HEK293 (cell line): Measurements from ENCODE around the gene CIDEA.
A peak's percentile ranks its signal among the peaks of the same experiment; 100 is the strongest.

ENCODE experiments used
- CTCF ChIA-PET: fragments of 350-600 bp; formaldehyde crosslinking; extraction: SDS; loops from one replicate; lab custom pipeline; 2021; ENCODE audit warnings: antibody characterized with exemption; lab: Yijun Ruan, JAX
- POLR2A ChIA-PET: fragments of 300-600 bp; formaldehyde crosslinking; extraction: SDS; loops from one replicate; lab custom pipeline; 2020; ENCODE audit warnings: antibody characterized with exemption, inconsistent platforms; lab: Yijun Ruan, JAX
- H3K27ac ChIP-seq: fragments of 200-500 bp; sonication (Bioruptor generic); 2 replicates; pipeline ENCODE4 v1.5.1; 2014; ENCODE audit warnings: low read depth, low read length, control low read depth, inconsistent platforms; ENCODE audit errors: extremely low read depth
- H3K36me3 ChIP-seq, 2 experiments: fragments of 200-500 bp in 1 of 2; sonication (Bioruptor generic) in 1 of 2; 1 replicate in 1 of 2; 2 replicates in 1 of 2; pipeline ENCODE4 v1.5.1; 2014 to 2017; ENCODE audit warnings: inconsistent platforms in 2 of 2, low read length in 2 of 2; ENCODE audit not compliant: control insufficient read depth in 2 of 2, insufficient read depth in 1 of 2
- H3K4me1 ChIP-seq: fragments of 200-500 bp; sonication (Bioruptor generic); 2 replicates; pipeline ENCODE4 v1.5.1; 2014; ENCODE audit warnings: mild to moderate bottlenecking, low read length, inconsistent platforms; ENCODE audit not compliant: control insufficient read depth, insufficient read depth
- H3K4me3 ChIP-seq: 2 replicates; pipeline ENCODE4 v1.5.1; 2011; ENCODE audit warnings: low read depth, mild to moderate bottlenecking, control low read depth, low read length, moderate library complexity
- H3K9me3 ChIP-seq: fragments of 200-500 bp; sonication (Bioruptor generic); 2 replicates; pipeline ENCODE4 v1.5.1; 2014; ENCODE audit warnings: low read depth, low read length, inconsistent platforms; ENCODE audit not compliant: control insufficient read depth, insufficient read depth
- EGR2 ChIP-seq: fragments of 450-650 bp; formaldehyde crosslinking; IDR thresholded peaks from 2 replicates; pipeline ENCODE4 v1.5.1; 2016; ENCODE audit warnings: low read depth, missing biosample characterization, missing genetic modification characterization
- GFI1B ChIP-seq: fragments of 450-650 bp; formaldehyde crosslinking; IDR thresholded peaks from 2 replicates; pipeline ENCODE4 v1.5.1; 2016; ENCODE audit warnings: missing biosample characterization, missing genetic modification characterization
- IKZF3 ChIP-seq: fragments of 450-650 bp; IDR thresholded peaks from 2 replicates; pipeline ENCODE4 v1.5.0; 2018; ENCODE audit warnings: missing biosample characterization, mild to moderate bottlenecking, missing genetic modification characterization, moderate library complexity
- KLF1 ChIP-seq: fragments of 450-650 bp; formaldehyde crosslinking; IDR thresholded peaks from 2 replicates; pipeline ENCODE4 v1.5.1; 2016; ENCODE audit warnings: missing biosample characterization, missing genetic modification characterization
- ZBTB7A ChIP-seq: fragments of 450-650 bp; formaldehyde crosslinking; IDR thresholded peaks from 2 replicates; pipeline ENCODE4 v1.5.1; 2016; ENCODE audit warnings: low read depth, missing biosample characterization, missing genetic modification characterization
- ZFP37 ChIP-seq: fragments of 450-650 bp; formaldehyde crosslinking; IDR thresholded peaks from 2 replicates; pipeline ENCODE4 v1.5.1; 2016; ENCODE audit warnings: missing biosample characterization, missing genetic modification characterization
- ZNF121 ChIP-seq: fragments of 450-650 bp; formaldehyde crosslinking; IDR thresholded peaks from 2 replicates; pipeline ENCODE4 v1.5.1; 2016; ENCODE audit warnings: missing biosample characterization, missing genetic modification characterization
- ZNF133 ChIP-seq: fragments of 450-650 bp; formaldehyde crosslinking; IDR thresholded peaks from 2 replicates; pipeline ENCODE4 v1.5.1; 2016; ENCODE audit warnings: missing biosample characterization, missing genetic modification characterization
- ZNF221 ChIP-seq: fragments of 450-650 bp; formaldehyde crosslinking; IDR thresholded peaks from 2 replicates; pipeline ENCODE4 v1.5.1; 2017; ENCODE audit warnings: missing biosample characterization, missing genetic modification characterization, borderline replicate concordance
- ZNF423 ChIP-seq: fragments of 450-650 bp; formaldehyde crosslinking; IDR thresholded peaks from 2 replicates; pipeline ENCODE4 v1.5.1; 2016; ENCODE audit warnings: missing biosample characterization, missing genetic modification characterization
- ZNF549 ChIP-seq: fragments of 450-650 bp; IDR thresholded peaks from 2 replicates; pipeline ENCODE4 v1.5.1; 2018; ENCODE audit warnings: missing biosample characterization, missing genetic modification characterization, mild to moderate bottlenecking, inconsistent platforms, moderate library complexity
- ZNF555 ChIP-seq: fragments of 450-650 bp; formaldehyde crosslinking; conservative IDR thresholded peaks from 2 replicates; pipeline ENCODE4 v1.5.1; 2017; ENCODE audit warnings: missing biosample characterization, mild to moderate bottlenecking, missing genetic modification characterization, inconsistent platforms
- ZNF623 ChIP-seq: fragments of 450-650 bp; formaldehyde crosslinking; IDR thresholded peaks from 2 replicates; pipeline ENCODE4 v1.5.1; 2016; ENCODE audit warnings: missing biosample characterization, missing genetic modification characterization
- ZNF677 ChIP-seq: fragments of 450-650 bp; IDR thresholded peaks from 2 replicates; pipeline ENCODE4 v1.5.0; 2018; ENCODE audit warnings: missing biosample characterization, mild to moderate bottlenecking, missing genetic modification characterization, moderate library complexity
- ZNF768 ChIP-seq: fragments of 450-650 bp; formaldehyde crosslinking; IDR thresholded peaks from 2 replicates; pipeline ENCODE4 v1.5.1; 2018; ENCODE audit warnings: missing biosample characterization, mild to moderate bottlenecking, missing genetic modification characterization
- ZNF777 ChIP-seq: fragments of 450-650 bp; formaldehyde crosslinking; IDR thresholded peaks from 2 replicates; pipeline ENCODE4 v1.5.1; 2017; ENCODE audit warnings: missing biosample characterization, missing genetic modification characterization, borderline replicate concordance
- TF ChIP-seq, protein P1 (sequence below): fragments of 450-650 bp; formaldehyde crosslinking; IDR thresholded peaks from 2 replicates; pipeline ENCODE4 v1.5.1; 2016; ENCODE audit warnings: missing biosample characterization, missing genetic modification characterization
- TF ChIP-seq, protein P2 (sequence below): fragments of 450-650 bp; formaldehyde crosslinking; IDR thresholded peaks from 2 replicates; pipeline ENCODE4 v1.5.1; 2017; ENCODE audit warnings: missing biosample characterization, missing genetic modification characterization
- TF ChIP-seq, protein P3 (sequence below): fragments of 450-650 bp; formaldehyde crosslinking; IDR thresholded peaks from 2 replicates; pipeline ENCODE4 v1.5.1; 2017; ENCODE audit warnings: missing biosample characterization, missing genetic modification characterization
- TF ChIP-seq, protein P4 (sequence below): fragments of 450-650 bp; formaldehyde crosslinking; IDR thresholded peaks from 2 replicates; pipeline ENCODE4 v1.5.1; 2016; ENCODE audit warnings: missing biosample characterization, missing genetic modification characterization
- TF ChIP-seq, protein P5 (sequence below): fragments of 450-650 bp; IDR thresholded peaks from 2 replicates; pipeline ENCODE4 v1.5.1; 2018; ENCODE audit warnings: missing biosample characterization, mild to moderate bottlenecking, missing genetic modification characterization
- TF ChIP-seq, protein P6 (sequence below): fragments of 450-650 bp; formaldehyde crosslinking; IDR thresholded peaks from 2 replicates; pipeline ENCODE4 v1.5.1; 2016; ENCODE audit warnings: missing biosample characterization, missing genetic modification characterization

CIDEA gene

DNA sequence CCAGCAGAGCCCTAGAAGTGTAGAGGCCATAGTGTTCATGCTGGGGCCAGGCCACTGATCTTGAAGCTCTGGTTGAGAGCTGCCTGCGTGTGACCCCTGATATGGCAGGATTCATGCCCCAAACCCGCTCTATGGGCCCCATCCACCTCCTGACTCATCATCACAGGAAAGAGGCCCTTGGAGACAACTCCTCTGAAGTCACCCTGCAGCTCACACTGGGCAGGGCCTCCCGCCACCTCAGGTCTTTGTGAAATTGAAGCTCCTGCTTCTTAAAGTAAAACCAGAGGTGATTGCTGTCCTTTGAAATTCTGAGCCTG, 41.9 kb downstream of the CIDEA start:
- TF ChIP-seq, protein P1, sequence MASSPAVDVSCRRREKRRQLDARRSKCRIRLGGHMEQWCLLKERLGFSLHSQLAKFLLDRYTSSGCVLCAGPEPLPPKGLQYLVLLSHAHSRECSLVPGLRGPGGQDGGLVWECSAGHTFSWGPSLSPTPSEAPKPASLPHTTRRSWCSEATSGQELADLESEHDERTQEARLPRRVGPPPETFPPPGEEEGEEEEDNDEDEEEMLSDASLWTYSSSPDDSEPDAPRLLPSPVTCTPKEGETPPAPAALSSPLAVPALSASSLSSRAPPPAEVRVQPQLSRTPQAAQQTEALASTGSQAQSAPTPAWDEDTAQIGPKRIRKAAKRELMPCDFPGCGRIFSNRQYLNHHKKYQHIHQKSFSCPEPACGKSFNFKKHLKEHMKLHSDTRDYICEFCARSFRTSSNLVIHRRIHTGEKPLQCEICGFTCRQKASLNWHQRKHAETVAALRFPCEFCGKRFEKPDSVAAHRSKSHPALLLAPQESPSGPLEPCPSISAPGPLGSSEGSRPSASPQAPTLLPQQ (tag by site-specific recombination): peak; percentile 55; the same call in 1 of the 2 replicates
- TF ChIP-seq ZNF423 (no peak), ZNF768 (tag by site-specific recombination) (no peak)
- ChIA-PET CTCF (interaction anchor here (1.0 to 2.7 kb wide), 2 partner anchors 12 to 13 kb away, joined by 3 to 9 read pairs; no protein-coding TSS in a partner anchor), POLR2A (interaction anchor here (0.5 to 1.6 kb wide), 2 partner anchors 10 to 79 kb away, joined by 3 to 8 read pairs; no protein-coding TSS in a partner anchor)
- Histone ChIP-seq H3K4me3 (no peak overlapping the region), H3K4me1 (no peaks in the 10 kb centered on the region), H3K27ac (no peak overlapping the region), H3K9me3 (no peaks in the 10 kb centered on the region), H3K36me3 (no peaks in the 10 kb centered on the region)

DNA sequence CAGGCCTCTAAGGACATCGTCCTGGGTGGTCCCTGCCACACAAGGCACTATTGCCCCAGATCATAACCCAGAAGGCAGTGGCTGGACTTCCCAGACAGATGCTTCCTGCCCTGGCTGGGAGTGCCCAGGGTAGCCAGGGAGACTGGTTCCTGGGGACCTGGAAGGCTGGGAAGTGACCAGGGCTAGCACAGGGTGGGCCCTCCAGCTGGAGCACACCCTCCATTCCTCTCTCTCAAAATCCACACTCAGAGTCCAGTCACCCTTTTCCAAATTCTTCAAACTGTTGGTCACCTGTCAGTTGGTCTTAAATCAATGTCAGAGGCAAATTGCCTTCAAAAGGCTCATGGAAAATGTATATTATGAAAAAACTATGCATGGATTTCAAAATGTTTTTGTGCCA, 42.3 kb downstream of the CIDEA start:
- no peaks in the 10 kb centered on the region for H3K9me3 ChIP-seq
- CTCF ChIA-PET: interaction anchor here (0.9 to 2.7 kb wide), 3 partner anchors 14 to 289 kb away, joined by 3 to 9 read pairs (median 4); no protein-coding TSS in a partner anchor
- TF ChIP-seq ZNF549 (tag by site-specific recombination): no peak
- TF ChIP-seq, protein P2, sequence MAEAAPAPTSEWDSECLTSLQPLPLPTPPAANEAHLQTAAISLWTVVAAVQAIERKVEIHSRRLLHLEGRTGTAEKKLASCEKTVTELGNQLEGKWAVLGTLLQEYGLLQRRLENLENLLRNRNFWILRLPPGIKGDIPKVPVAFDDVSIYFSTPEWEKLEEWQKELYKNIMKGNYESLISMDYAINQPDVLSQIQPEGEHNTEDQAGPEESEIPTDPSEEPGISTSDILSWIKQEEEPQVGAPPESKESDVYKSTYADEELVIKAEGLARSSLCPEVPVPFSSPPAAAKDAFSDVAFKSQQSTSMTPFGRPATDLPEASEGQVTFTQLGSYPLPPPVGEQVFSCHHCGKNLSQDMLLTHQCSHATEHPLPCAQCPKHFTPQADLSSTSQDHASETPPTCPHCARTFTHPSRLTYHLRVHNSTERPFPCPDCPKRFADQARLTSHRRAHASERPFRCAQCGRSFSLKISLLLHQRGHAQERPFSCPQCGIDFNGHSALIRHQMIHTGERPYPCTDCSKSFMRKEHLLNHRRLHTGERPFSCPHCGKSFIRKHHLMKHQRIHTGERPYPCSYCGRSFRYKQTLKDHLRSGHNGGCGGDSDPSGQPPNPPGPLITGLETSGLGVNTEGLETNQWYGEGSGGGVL: no peak
- TF ChIP-seq EGR2 (tag by site-specific recombination): no peak
- TF ChIP-seq ZNF121 (tag by site-specific recombination): no peak
- TF ChIP-seq, protein P3, sequence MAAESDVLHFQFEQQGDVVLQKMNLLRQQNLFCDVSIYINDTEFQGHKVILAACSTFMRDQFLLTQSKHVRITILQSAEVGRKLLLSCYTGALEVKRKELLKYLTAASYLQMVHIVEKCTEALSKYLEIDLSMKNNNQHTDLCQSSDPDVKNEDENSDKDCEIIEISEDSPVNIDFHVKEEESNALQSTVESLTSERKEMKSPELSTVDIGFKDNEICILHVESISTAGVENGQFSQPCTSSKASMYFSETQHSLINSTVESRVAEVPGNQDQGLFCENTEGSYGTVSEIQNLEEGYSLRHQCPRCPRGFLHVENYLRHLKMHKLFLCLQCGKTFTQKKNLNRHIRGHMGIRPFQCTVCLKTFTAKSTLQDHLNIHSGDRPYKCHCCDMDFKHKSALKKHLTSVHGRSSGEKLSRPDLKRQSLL: no peak
- TF ChIP-seq, protein P4, sequence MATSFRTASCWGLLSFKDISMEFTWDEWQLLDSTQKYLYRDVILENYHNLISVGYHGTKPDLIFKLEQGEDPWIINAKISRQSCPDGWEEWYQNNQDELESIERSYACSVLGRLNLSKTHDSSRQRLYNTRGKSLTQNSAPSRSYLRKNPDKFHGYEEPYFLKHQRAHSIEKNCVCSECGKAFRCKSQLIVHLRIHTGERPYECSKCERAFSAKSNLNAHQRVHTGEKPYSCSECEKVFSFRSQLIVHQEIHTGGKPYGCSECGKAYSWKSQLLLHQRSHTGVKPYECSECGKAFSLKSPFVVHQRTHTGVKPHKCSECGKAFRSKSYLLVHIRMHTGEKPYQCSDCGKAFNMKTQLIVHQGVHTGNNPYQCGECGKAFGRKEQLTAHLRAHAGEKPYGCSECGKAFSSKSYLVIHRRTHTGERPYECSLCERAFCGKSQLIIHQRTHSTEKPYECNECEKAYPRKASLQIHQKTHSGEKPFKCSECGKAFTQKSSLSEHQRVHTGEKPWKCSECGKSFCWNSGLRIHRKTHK (tag by site-specific recombination): no peak
- TF ChIP-seq ZFP37 (tag by site-specific recombination): no peak
- no peak for TF ChIP-seq ZNF555 (tag by site-specific recombination)
- TF ChIP-seq ZNF133 (tag by site-specific recombination): no peak
- TF ChIP-seq GFI1B (tag by site-specific recombination): no peak
- no peak for TF ChIP-seq ZNF777
- TF ChIP-seq, protein P5, sequence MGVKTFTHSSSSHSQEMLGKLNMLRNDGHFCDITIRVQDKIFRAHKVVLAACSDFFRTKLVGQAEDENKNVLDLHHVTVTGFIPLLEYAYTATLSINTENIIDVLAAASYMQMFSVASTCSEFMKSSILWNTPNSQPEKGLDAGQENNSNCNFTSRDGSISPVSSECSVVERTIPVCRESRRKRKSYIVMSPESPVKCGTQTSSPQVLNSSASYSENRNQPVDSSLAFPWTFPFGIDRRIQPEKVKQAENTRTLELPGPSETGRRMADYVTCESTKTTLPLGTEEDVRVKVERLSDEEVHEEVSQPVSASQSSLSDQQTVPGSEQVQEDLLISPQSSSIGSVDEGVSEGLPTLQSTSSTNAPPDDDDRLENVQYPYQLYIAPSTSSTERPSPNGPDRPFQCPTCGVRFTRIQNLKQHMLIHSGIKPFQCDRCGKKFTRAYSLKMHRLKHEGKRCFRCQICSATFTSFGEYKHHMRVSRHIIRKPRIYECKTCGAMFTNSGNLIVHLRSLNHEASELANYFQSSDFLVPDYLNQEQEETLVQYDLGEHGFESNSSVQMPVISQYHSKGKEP (tag by site-specific recombination): no peak
- no peak for TF ChIP-seq ZNF677 (tag by site-specific recombination)
- no peak for TF ChIP-seq IKZF3 (tag by site-specific recombination)
- TF ChIP-seq, protein P6, sequence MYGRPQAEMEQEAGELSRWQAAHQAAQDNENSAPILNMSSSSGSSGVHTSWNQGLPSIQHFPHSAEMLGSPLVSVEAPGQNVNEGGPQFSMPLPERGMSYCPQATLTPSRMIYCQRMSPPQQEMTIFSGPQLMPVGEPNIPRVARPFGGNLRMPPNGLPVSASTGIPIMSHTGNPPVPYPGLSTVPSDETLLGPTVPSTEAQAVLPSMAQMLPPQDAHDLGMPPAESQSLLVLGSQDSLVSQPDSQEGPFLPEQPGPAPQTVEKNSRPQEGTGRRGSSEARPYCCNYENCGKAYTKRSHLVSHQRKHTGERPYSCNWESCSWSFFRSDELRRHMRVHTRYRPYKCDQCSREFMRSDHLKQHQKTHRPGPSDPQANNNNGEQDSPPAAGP (tag by site-specific recombination): no peak
- TF ChIP-seq KLF1 (tag by site-specific recombination): no peak
- no peak for TF ChIP-seq ZNF221
- TF ChIP-seq ZNF623: no peak
- no peak for TF ChIP-seq ZBTB7A

More for the DNA sequence above, 42.3 kb downstream of the CIDEA start:
- H3K27ac ChIP-seq: no peak overlapping the region
- H3K4me3 ChIP-seq: no peak overlapping the region
- POLR2A ChIA-PET: interaction anchor here (1.6 kb wide), 1 partner anchor 10 kb away, joined by 3 read pairs; no protein-coding TSS in a partner anchor
- no peaks in the 10 kb centered on the region for H3K36me3 ChIP-seq
- H3K4me1 ChIP-seq: no peaks in the 10 kb centered on the region
